Stimulated activated naive CD8-positive, alpha-beta T cell treated with anti-CD3 and anti-CD28 coated beads, Interleukin-15, amount 100 ng/mL, for 72 hours (primary cell): ENCODE results near the gene GCNT2.
A peak's percentile ranks its signal among the peaks of the same experiment; 100 is the strongest.
"Not testable (repeated sequence)": the region's sequence is repeated elsewhere in the genome, so short reads cannot be mapped to it uniquely, and the experiment has no call there.

Source experiments
- ATAC-seq: fragments of 150-1000 bp; cut with Tn5 transposase; 2 replicates; pipeline ENCODE4 v1.10.0; 2021; ENCODE audit warnings: mild to moderate bottlenecking, moderate library complexity
- DNase-seq, 2 donors: peaks; one replicate each; pipeline ENCODE4 v3.0.0; 2021 to 2022
- H3K27ac Mint-ChIP-seq, 2 donors: one replicate each; pipeline ENCODE4 v1.8.0; 2022; ENCODE audit warnings: mild to moderate bottlenecking in 2 of 2, mixed read lengths in 2 of 2, moderate library complexity in 2 of 2
- H3K27me3 Mint-ChIP-seq: one replicate; pipeline ENCODE4 v1.8.0; 2022; ENCODE audit warnings: mixed read lengths
- H3K4me1 Mint-ChIP-seq: one replicate; pipeline ENCODE4 v1.8.0; 2022; ENCODE audit warnings: mild to moderate bottlenecking, mixed read lengths
- H3K4me3 Mint-ChIP-seq, 2 donors: one replicate each; pipeline ENCODE4 v1.8.0; 2022; ENCODE audit warnings: mild to moderate bottlenecking in 2 of 2, mixed read lengths in 2 of 2, moderate library complexity in 1 of 2
- H3K9me3 Mint-ChIP-seq, 2 donors: one replicate each; pipeline ENCODE4 v1.8.0; 2022; ENCODE audit warnings: mixed read lengths in 2 of 2

Gene GCNT2

DNA sequence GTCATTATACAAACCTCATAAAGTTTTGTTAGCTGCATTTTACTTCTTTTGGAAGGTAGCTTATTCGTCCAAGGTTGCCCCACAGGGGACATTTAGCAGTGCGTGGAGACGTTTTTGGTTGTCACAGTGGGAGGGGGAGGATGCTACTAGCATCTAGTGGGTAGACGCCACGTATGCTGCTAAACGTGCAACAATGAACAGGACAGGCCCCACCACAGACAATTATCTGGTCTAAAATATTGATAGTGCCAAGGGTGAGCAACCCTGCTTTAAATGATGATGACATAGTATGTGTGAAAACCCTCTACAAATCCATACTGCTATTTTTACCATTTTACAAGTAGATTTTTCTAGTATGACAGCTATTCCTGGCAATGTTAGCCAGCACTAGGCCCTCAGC is 13.9 kb upstream of the GCNT2 start:
- H3K4me1 Mint-ChIP-seq, result peaks cover 7% of the 10 kb centered on the region
- DNase-seq, result no peak
- no peak overlapping the region for H3K4me3 Mint-ChIP-seq
- peaks cover 21% of the 10 kb centered on the region for H3K27me3 Mint-ChIP-seq
- ATAC-seq, result no peak
- H3K27ac Mint-ChIP-seq, result no peak overlapping the region
- no peaks in the 10 kb centered on the region for H3K9me3 Mint-ChIP-seq

- Mint-ChIP-seq H3K27ac (no peak overlapping the region), H3K4me1 (peaks cover 7% of the 10 kb centered on the region), H3K9me3 (no peaks in the 10 kb centered on the region), H3K4me3 (no peak overlapping the region), H3K27me3 (peaks cover 17% of the 10 kb centered on the region)
- DNase-seq, result no peak
- ATAC-seq, result no peak
Measured at GRCh38 chr6:10507715-10508114, 13.4 kb upstream of the GCNT2 start.

DNA sequence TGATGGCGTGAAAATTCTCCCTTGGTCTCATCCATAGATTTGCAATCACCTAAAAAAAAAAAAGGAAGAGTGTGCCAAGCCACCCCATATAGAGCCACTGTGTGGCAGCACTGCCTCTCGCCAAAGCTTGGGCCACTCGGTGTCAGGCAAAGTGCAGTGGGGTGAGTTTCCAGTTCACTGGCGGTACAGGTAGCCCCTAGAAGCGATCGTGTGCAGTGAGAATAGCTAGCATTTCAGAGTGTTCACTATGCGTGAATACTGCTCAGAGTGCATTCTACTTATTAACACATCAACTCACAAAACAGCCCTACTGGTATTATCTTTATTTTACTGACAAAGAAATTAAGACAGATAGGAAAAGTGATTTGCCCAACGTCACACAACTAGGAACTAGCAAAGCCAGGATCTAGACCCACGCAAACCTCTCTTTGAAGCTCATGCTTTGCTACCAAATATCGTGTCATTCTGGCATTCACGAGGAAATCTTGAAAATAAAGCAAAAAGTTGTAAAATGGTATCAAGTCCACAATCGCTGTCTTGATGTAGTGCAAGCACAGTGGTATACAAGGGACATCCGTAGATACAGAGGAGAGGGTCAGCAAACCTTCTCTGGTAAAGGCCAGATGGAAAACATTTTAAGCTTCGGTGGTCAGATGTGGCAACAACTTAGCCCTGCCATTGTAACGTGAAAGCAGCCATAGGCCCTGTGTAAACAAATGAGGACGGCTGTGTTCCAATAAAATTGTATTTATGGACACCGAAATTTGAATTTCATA is 10.4 kb upstream of the GCNT2 start:
- Mint-ChIP-seq H3K4me3 (peak overlapping the region in 1 of 2 donors; percentile 24), H3K27ac (no peak overlapping the region), H3K9me3 (no peaks in the 10 kb centered on the region), H3K27me3 (peaks cover 12% of the 10 kb centered on the region), H3K4me1 (peaks cover 7% of the 10 kb centered on the region)
- DNase-seq (peak; percentile 48 to 66), ATAC-seq (peak; percentile 97)

- Mint-ChIP-seq H3K4me1 (peaks cover 7% of the 10 kb centered on the region), H3K9me3 (no peaks in the 10 kb centered on the region), H3K27me3 (peaks cover 12% of the 10 kb centered on the region), H3K27ac (no peak overlapping the region), H3K4me3 (no peak overlapping the region)
- DNase-seq, result no peak
- no peak for ATAC-seq
Measured at GRCh38 chr6:10511477-10511876, 9.7 kb upstream of the GCNT2 start.

- no peaks in the 10 kb centered on the region for H3K27me3 Mint-ChIP-seq
- H3K9me3 Mint-ChIP-seq, result no peaks in the 10 kb centered on the region
- peaks cover 7% of the 10 kb centered on the region for H3K4me1 Mint-ChIP-seq
- ATAC-seq, result no peak
- no peak overlapping the region for H3K4me3 Mint-ChIP-seq
- H3K27ac Mint-ChIP-seq, result no peak overlapping the region
- DNase-seq, result no peak
Measured at GRCh38 chr6:10513544-10513943, 7.6 kb upstream of the GCNT2 start.

DNA sequence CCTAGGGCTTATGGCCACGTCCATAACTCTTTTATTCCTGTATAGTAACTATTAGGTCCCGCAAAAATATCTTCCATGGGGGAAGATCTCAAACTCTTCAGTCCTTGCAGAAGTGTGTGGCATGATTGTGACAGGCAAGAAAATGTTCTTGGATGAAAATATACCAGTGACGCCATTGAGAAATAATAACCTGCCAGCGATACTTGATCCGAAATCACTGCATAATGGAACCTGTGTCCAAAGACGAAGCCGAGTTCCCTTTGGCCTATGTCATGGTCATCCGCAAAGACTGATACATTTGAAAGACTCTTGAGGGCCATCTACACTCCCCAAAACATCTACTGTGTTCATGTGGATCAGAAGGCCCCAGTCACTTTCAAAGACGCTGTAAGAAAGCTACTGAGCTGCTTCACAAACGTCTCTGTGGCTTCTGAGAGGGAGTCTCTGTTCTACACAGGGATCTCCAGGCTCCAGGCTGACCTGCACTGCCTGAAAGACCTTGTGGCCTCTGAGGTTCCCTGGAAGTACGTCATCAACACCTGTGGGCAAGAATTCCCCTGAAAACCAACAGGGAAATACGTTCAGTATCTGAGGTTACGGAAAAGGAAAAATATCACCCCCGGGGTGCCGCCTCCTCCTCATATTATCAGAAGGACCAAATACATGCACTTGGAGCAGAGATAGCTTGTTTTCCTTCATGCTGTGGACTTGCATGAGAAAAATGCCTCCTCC is 6.9 kb upstream of the GCNT2 start:
- Mint-ChIP-seq H3K4me3 (no peak overlapping the region), H3K27ac (no peak overlapping the region), H3K27me3 (no peaks in the 10 kb centered on the region), H3K9me3 (no peaks in the 10 kb centered on the region), H3K4me1 (peaks cover 7% of the 10 kb centered on the region)
- ATAC-seq (peak; percentile 41), DNase-seq (no peak)

GRCh38 chr6:10516953-10517352 is 4.2 kb upstream of the GCNT2 start:
- H3K4me1 Mint-ChIP-seq, result no peaks in the 10 kb centered on the region
- H3K4me3 Mint-ChIP-seq, result no peak overlapping the region
- no peak overlapping the region for H3K27ac Mint-ChIP-seq
- DNase-seq, result no peak
- ATAC-seq, result no peak
- H3K9me3 Mint-ChIP-seq, result no peaks in the 10 kb centered on the region
- no peaks in the 10 kb centered on the region for H3K27me3 Mint-ChIP-seq

GRCh38 chr6:10518557-10519407 is 2.4 kb upstream of the GCNT2 start:
- Mint-ChIP-seq H3K9me3 (no peaks in the 10 kb centered on the region), H3K4me1 (no peaks in the 10 kb centered on the region), H3K4me3 (no peak overlapping the region), H3K27me3 (no peaks in the 10 kb centered on the region), H3K27ac (no peak overlapping the region)
- ATAC-seq (no peak), DNase-seq (no peak)

DNA sequence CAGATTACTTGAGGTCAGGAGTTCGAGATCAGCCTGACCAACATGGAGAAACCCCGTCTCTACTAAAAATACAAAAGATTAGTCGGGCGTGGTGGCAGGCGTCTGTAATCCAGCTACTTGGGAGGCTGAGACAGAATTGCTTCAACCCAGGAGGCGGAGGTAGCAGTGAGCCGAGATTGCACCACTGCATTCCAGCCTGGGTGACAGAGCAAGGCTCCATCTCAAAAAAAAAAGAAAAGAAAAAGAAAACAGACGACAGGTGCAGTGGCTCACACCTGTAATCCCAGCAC is 1.8 kb upstream of the GCNT2 start:
- not testable (repeated sequence) for H3K9me3 Mint-ChIP-seq, H3K4me3 Mint-ChIP-seq, H3K27ac Mint-ChIP-seq, H3K4me1 Mint-ChIP-seq, ATAC-seq, DNase-seq, H3K27me3 Mint-ChIP-seq

DNA sequence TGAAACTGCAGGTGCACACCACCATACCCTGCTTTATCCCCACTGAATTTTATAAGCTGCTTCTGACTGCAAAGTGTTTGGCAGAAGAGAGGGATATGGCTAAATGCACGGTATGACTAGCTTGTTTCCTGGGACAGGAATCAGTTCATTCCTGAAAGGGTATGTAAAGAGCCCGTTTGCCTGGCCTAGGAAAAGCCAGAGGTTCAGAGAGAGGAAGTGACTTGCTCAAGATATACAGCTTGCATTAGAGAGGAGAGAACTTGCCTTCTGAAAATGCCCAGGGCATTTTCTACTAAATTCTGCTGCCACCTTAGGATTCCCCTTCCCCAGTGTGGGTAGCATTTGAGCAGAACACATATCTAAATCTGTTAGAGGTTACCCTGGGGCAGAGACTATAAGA is 683 bp upstream of the GCNT2 start:
- H3K4me1 Mint-ChIP-seq, result peaks cover 10% of the 10 kb centered on the region
- peaks cover 15% of the 10 kb centered on the region for H3K27me3 Mint-ChIP-seq
- H3K27ac Mint-ChIP-seq, result no peak overlapping the region
- no peaks in the 10 kb centered on the region for H3K9me3 Mint-ChIP-seq
- ATAC-seq, result no peak
- DNase-seq, result no peak
- no peak overlapping the region for H3K4me3 Mint-ChIP-seq

GRCh38 chr6:10522929-10523573 is 1.9 kb downstream of the GCNT2 start:
- Mint-ChIP-seq H3K27ac (no peak overlapping the region), H3K9me3 (no peaks in the 10 kb centered on the region), H3K27me3 (peaks cover 16% of the 10 kb centered on the region), H3K4me1 (peaks cover 19% of the 10 kb centered on the region), H3K4me3 (no peak overlapping the region)
- no peak for ATAC-seq
- DNase-seq, result no peak

GRCh38 chr6:10526156-10526555 is 5.0 kb downstream of the GCNT2 start:
- DNase-seq (no peak), ATAC-seq (no peak)
- Mint-ChIP-seq H3K4me1 (peaks cover 35% of the 10 kb centered on the region), H3K9me3 (no peaks in the 10 kb centered on the region), H3K27ac (no peak overlapping the region), H3K27me3 (peaks cover 16% of the 10 kb centered on the region), H3K4me3 (no peak overlapping the region)

GRCh38 chr6:10528158-10528981 is 7.2 kb downstream of the GCNT2 start:
- Mint-ChIP-seq H3K4me3 (peak overlapping the region; percentile 83 to 84), H3K27me3 (peaks cover 16% of the 10 kb centered on the region), H3K4me1 (peaks cover 56% of the 10 kb centered on the region), H3K27ac (peak overlapping the region; percentile 90 to 92), H3K9me3 (no peaks in the 10 kb centered on the region)
- peak; percentile 86 for ATAC-seq
- DNase-seq, result peak; percentile 30

GRCh38 chr6:10529231-10529801 is 8.2 kb downstream of the GCNT2 start:
- ATAC-seq (no peak), DNase-seq (no peak)
- Mint-ChIP-seq H3K27me3 (peaks cover 13% of the 10 kb centered on the region), H3K4me3 (peak overlapping the region; percentile 83 to 84), H3K4me1 (peaks cover 63% of the 10 kb centered on the region), H3K27ac (peak overlapping the region; percentile 90 to 92), H3K9me3 (no peaks in the 10 kb centered on the region)
